B cell (primary cell): ENCODE measurements around the gene CAPN15.

Experiments
- EZH2 ChIP-seq: IDR thresholded peaks from 2 replicates; pipeline ENCODE4 v1.6.1; 2012; ENCODE audit warnings: borderline replicate concordance, low read depth, mild to moderate bottlenecking, moderate library complexity, low read length; ENCODE audit not compliant: insufficient read depth, poor library complexity, severe bottlenecking
- TF ChIP-seq, protein P1 (sequence below): fragments of 200-600 bp; IDR thresholded peaks from one replicate; pipeline ENCODE4 v1.8.0; 2022; ENCODE audit warnings: antibody characterized with exemption, mild to moderate bottlenecking

- no peak for TF ChIP-seq EZH2
- TF ChIP-seq, protein P1, sequence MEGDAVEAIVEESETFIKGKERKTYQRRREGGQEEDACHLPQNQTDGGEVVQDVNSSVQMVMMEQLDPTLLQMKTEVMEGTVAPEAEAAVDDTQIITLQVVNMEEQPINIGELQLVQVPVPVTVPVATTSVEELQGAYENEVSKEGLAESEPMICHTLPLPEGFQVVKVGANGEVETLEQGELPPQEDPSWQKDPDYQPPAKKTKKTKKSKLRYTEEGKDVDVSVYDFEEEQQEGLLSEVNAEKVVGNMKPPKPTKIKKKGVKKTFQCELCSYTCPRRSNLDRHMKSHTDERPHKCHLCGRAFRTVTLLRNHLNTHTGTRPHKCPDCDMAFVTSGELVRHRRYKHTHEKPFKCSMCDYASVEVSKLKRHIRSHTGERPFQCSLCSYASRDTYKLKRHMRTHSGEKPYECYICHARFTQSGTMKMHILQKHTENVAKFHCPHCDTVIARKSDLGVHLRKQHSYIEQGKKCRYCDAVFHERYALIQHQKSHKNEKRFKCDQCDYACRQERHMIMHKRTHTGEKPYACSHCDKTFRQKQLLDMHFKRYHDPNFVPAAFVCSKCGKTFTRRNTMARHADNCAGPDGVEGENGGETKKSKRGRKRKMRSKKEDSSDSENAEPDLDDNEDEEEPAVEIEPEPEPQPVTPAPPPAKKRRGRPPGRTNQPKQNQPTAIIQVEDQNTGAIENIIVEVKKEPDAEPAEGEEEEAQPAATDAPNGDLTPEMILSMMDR: no peak
These were observed 13.3 kb downstream of the CAPN15 start for GRCh38 chr16:540645-541340.
